GM18505 (cell line): ENCODE measurements around the gene SAMD14.

Experiments
- ATAC-seq: cut with Tn5 transposase; IDR thresholded peaks from one replicate; pipeline ENCODE4 v1.9.1; 2021; ENCODE audit not compliant: unreplicated experiment
- POLR2A ChIP-seq: IDR thresholded peaks from 4 replicates; pipeline ENCODE4 v1.6.1; 2011; ENCODE audit warnings: borderline replicate concordance; ENCODE audit not compliant: insufficient read depth, insufficient read length; ENCODE audit errors: extremely low read depth

SAMD14 gene

DNA sequence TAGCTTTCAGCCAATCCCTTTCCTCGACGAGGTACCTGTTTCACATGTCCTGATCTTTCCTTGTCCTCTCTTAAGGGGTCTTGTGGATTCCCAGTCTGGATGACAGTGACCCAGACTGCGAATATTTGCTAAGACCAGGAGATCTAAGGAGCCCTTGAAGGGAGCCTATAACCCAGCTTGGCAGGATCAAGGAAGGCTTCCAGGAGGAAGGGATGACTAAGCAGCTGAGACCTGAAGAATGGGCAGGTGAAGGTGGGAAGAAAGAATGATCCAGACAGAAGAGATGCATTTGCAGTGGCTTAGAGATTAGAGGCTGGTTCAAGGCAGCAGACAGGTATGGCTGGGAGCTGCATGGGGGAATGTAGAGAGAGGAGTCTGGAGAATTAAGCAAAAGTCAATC lies 36.7 kb downstream of the SAMD14 start:
- no peak for ATAC-seq
- no peak for TF ChIP-seq POLR2A

DNA sequence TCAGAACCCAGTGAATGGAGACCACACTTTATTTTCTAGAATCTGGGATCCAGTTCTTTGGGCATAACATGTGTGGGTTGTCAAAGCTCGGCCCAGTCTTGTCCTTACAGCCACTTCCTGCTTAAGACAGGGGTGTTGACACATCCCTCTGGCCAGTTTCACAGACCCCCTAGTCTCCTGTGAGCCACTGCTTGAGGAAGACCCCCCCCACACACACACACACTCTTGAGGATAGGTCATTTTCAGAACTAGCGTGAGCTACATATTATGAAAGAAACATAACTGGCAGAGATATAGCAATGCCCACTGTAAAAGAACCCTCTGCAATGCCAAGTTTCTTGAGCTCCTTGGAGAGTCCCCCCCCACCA lies 38.1 kb downstream of the SAMD14 start:
- no peak for TF ChIP-seq POLR2A
- no peak for ATAC-seq

DNA sequence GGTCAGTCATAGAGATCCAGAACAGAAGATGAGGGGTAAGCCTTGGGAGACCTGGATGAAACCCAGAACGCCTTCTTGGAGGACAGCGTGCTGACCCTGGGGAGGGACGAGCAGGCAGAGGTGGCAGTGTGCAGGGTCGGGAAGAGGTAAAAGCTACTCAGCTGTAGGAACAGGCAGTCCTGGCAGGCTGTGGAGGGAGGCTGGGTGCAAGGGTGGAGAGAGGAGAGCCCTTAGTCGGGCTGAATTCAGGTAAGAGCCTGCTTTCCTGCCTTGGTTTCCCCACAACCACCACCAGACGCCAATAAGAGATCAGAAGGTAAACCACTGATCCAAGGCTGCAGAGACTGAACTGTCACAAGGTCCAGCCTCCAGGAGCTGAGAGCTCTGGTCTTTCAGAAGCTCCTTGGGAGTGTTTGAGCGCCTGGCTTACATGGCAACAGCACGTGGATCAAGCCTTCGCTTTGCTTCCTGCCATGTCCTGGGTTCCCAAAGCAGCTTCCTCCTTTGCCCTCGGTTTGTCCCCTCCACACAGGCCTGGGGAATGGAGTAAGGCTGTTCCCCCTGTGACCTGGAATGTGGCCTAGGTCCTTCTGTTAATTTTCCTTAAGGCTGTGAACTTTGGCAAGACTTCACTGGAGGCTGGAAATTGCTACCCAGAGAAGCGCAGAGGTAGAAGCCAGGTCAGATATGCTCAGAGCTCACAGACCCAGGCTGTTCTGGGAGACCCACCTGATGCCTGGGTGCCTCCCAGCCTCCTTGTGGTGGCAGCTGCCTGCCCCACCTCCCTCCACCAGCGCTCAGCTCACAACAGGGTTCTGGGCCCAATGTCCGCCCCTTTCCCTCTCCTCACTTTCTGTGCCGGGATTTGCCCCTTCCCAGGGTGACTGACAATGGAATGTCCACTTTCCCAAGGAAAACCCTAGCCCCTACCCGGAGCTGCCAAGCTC lies 38.7 kb downstream of the SAMD14 start:
- ATAC-seq, result no peak
- TF ChIP-seq POLR2A, result no peak

DNA sequence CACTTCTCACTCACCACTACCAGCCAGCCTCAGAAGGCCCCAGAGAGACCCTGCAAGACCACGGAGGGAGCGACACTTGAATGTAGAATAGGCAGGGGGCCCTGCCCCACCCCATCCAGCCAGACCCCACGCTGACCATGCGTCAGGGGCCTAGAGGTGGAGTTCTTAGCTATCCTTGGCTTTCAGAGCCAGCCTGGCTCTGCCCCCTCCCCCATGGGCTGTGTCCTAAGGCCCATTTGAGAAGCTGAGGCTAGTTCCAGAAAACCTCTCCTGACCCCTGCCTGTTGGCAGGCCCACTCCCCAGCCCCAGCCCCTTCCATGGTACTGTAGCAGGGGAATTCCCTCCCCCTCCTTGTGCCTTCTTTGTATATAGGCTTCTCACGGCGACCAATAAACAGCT lies 39.9 kb downstream of the SAMD14 start:
- no peak for TF ChIP-seq POLR2A
- no peak for ATAC-seq

DNA sequence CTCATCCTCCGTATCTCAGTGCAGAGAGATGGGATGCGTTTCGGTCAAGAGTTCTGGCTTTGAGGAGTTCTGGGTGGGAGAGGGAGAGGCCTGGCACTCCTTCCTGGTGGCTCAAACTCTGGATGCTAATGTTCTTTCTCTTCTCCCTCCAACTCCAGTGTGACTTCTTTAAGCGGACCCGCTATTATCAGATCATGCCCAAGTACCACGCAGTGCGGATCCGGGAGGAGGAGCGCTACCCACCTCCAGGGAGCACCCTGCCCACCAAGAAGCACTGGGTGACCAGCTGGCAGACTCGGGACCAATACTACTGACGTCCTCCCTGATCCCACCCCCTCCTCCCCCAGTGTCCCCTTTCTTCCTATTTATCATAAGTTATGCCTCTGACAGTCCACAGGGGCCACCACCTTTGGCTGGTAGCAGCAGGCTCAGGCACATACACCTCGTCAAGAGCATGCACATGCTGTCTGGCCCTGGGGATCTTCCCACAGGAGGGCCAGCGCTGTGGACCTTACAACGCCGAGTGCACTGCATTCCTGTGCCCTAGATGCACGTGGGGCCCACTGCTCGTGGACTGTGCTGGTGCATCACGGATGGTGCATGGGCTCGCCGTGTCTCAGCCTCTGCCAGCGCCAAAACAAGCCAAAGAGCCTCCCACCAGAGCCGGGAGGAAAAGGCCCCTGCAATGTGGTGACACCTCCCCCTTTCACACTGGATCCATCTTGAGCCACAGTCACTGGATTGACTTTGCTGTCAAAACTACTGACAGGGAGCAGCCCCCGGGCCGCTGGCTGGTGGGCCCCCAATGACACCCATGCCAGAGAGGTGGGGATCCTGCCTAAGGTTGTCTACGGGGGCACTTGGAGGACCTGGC lies 40.8 kb downstream of the SAMD14 start:
- ATAC-seq, result no peak
- TF ChIP-seq POLR2A, result no peak

DNA sequence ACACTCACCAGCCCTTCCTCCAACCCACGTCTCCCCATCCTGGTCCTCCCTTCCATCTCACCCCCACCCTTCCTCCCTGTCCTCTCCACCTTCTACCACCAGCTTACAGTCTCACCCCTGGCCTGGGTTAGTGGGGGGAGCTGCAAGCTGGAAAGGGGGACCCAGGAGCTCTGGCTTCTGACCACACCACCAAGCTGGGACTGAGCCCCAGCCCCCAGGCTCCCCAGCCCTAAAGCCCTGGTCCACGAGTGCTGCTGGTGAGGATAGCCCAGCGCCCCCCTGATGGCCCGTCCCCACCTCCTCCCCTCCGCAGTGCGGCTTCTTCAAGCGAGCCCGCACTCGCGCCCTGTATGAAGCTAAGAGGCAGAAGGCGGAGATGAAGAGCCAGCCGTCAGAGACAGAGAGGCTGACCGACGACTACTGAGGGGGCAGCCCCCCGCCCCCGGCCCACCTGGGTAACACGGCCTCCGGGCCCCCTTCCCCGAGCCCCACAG lies 42.0 kb downstream of the SAMD14 start:
- no peak for TF ChIP-seq POLR2A

DNA sequence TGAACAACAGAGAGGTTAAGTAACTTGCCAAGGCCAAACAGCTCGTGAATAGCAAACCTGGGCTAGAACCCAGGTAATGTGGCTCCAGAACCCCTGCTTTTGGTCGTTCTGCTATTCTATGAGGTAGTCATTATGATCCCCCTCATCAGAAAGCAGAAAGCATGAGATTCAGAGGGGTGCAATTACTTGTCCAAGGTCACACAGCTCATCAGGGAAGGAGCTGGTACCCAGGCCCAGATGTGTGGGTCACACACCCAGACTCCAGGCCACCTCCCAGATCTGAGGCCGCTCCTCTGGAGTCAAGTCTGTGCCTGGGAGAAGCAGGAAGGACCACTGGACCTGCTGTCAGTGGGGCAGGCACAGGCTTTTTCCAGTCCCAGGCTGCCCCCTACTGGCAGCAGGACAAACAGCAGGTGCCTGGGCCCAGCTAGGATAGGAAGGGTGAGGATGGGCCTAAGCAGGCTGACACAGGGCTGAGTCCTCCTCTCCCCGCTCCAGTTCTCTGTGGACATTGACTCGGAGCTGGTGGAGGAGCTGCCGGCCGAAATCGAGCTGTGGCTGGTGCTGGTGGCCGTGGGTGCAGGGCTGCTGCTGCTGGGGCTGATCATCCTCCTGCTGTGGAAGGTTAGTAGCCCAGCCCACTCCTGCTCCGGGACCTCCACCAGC lies 42.6 kb downstream of the SAMD14 start:
- ATAC-seq, result no peak
- no peak for TF ChIP-seq POLR2A

More for the DNA sequence above, 42.0 kb downstream of the SAMD14 start:
- no peak for ATAC-seq

DNA sequence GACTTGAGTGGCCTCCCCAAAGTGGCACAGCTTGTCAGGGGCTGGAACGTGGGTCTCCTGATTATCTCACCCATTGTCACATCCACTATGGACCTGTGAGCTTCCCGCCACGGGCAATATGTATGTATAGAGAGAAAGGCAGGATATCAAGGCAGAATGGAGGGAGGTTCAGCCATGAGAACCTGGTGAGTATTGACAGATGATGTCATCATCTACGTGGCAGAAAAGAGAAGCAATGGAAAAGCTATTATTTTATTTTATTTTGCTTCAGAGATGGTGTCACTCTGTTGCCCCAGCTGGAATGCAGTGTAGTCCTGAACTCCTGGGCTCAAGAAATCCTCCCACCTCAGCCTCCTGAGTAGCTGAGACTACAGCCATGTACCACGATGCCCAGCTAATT lies 48.2 kb downstream of the SAMD14 start:
- ATAC-seq, result no peak
- no peak for TF ChIP-seq POLR2A

DNA sequence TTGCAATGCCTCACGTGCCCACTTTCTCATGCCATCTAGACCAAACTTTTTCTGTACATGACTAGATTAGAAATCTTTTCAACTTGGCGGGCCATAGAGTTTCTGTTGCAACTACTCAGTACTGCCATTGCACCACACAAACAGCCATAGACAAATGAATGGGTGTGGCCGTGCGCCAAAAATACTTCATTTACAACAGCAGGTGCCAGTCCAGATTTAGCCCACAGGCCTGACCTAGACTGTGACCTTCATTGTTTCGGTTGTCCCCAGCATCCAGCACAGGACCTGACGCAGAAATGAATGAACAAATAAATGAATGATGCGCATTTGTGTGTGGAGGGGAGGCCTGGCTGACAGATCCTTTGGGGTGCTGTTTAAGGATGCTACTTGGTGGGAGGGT lies 49.1 kb downstream of the SAMD14 start:
- ATAC-seq, result no peak
- no peak for TF ChIP-seq POLR2A

DNA sequence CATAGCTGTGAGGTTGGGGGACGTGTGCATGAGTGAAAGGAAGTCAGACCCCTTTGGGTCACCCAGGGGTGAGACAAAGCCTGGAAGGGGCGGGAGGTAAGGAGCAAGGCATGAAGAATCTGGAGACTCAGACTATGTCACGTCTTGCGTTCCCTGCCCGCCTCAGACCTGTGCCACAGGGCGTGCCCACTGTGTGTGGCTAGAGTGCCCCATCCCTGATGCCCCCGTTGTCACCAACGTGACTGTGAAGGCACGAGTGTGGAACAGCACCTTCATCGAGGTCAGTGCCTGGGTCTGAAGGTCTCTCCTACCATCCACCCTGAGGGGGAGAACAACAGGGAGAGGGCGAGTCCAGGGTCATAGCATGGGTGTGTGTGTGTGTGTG lies 49.9 kb downstream of the SAMD14 start:
- ATAC-seq, result no peak

DNA sequence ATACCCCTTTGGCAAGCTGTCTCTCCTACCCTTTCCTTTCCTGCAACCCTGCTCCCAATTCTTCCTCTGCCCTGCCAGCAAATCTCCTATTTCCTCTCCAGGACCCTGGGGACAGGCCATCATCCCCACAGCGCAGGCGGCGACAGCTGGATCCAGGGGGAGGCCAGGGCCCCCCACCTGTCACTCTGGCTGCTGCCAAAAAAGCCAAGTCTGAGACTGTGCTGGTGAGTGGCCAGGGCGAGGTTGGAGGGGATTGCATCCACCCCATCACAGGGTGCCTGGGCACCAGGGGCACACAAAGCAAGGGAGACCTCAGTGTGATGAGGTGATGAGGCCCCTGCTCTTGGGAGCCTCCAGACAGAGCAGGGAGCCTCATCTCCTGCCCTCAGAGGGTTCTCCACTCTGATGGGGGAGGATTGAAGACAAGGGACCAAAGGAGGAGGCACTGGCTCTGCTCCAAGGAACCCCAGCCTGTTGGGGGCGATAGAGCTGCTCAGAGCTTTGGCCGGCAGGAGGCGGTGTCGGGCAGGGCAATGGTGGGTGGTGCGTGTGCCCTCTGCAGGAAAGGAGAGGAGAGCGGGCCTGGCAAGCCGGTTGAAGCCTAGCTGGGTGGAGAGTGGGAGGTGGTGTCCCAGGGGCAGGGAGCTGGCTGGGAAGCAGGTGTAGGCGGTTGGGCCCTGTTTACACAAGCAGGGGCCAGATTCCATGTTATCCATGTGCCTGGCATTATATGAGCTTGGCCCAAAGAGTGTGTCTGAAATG lies 50.4 kb downstream of the SAMD14 start:
- no peak for ATAC-seq
- no peak for TF ChIP-seq POLR2A

More for the DNA sequence above, 49.9 kb downstream of the SAMD14 start:
- no peak for TF ChIP-seq POLR2A

DNA sequence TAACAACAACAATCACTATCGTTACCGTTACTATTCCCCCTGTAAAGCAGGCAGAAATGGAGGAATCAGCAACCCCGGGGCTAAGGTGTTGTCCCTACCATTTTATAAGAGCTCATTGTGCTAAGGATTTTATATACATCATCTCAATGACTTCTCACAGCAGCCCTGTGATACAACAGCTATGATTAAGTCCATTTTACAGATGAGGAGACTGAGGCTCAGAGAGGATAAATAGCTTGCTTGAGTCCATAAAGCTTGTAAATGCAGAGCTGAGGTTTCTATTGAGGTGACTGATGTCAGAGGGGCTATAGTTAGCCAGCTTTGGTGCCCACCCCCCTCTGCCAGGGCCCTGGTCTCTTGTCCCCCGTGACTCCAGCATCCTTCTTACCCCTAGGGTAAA lies 51.5 kb downstream of the SAMD14 start:
- ATAC-seq, result no peak
- TF ChIP-seq POLR2A, result no peak
